ENCODE results near the gene HEATR3.

HEATR3 gene

GRCh38 chr16:50066482-50067289 is 916 bp downstream of the HEATR3 start:
- peak overlapping the region; percentile 98 for H3K4me3 ChIP-seq (replicated peaks; ENCODE audit: low read depth, low read length)
- no peak for TF ChIP-seq CTCF (IDR thresholded peaks at IDR 0.05; ENCODE audit: low read length, missing control alignments)
- DNase-seq (ENCODE audit: low read depth) = no peak

GRCh38 chr16:50067290-50067853 is 1.6 kb downstream of the HEATR3 start:
- peak; percentile 75 for DNase-seq (ENCODE audit: low read depth)
- H3K4me3 ChIP-seq (replicated peaks; ENCODE audit: low read depth, low read length) = peak overlapping the region; percentile 26
- peak; percentile 69 for TF ChIP-seq CTCF (IDR thresholded peaks at IDR 0.05; ENCODE audit: low read length, missing control alignments)

- DNase-seq (ENCODE audit: low read depth) = peak; percentile 41
These were observed 2.8 kb downstream of the HEATR3 start for GRCh38 chr16:50068550-50068949.

GRCh38 chr16:50069060-50069459 is 3.3 kb downstream of the HEATR3 start:
- DNase-seq (ENCODE audit: low read depth) = no peak
- H3K4me3 ChIP-seq (replicated peaks; ENCODE audit: low read depth, low read length) = no peak overlapping the region
- no peak for TF ChIP-seq CTCF (IDR thresholded peaks at IDR 0.05; ENCODE audit: low read length, missing control alignments)

More at GRCh38 chr16:50068550-50068949, 2.8 kb downstream of the HEATR3 start:
- no peak for TF ChIP-seq CTCF (IDR thresholded peaks at IDR 0.05; ENCODE audit: low read length, missing control alignments)
- no peak overlapping the region for H3K4me3 ChIP-seq (replicated peaks; ENCODE audit: low read depth, low read length)

- TF ChIP-seq CTCF (IDR thresholded peaks at IDR 0.05; ENCODE audit: low read length, missing control alignments) = no peak
- no peak for DNase-seq (ENCODE audit: low read depth)
These were observed 5.4 kb downstream of the HEATR3 start for GRCh38 chr16:50071075-50071671.

GRCh38 chr16:50072730-50073129 is 7.0 kb downstream of the HEATR3 start:
- DNase-seq (ENCODE audit: low read depth) = no peak
- no peak for TF ChIP-seq CTCF (IDR thresholded peaks at IDR 0.05; ENCODE audit: low read length, missing control alignments)
- H3K4me3 ChIP-seq (replicated peaks; ENCODE audit: low read depth, low read length) = no peak overlapping the region

More at GRCh38 chr16:50071075-50071671, 5.4 kb downstream of the HEATR3 start:
- H3K4me3 ChIP-seq (replicated peaks; ENCODE audit: low read depth, low read length) = no peak overlapping the region

Data from fibroblast of pulmonary artery (primary cell).